GM18526 (cell line): ENCODE data around the gene POGLUT2.
A peak's percentile ranks its signal among the peaks of the same experiment; 100 is the strongest.

Experiments used
- POLR2A ChIP-seq: IDR thresholded peaks from 3 replicates; pipeline ENCODE4 v1.6.1; 2011; ENCODE audit not compliant: insufficient read length; ENCODE audit errors: extremely low read depth

POGLUT2 gene

DNA sequence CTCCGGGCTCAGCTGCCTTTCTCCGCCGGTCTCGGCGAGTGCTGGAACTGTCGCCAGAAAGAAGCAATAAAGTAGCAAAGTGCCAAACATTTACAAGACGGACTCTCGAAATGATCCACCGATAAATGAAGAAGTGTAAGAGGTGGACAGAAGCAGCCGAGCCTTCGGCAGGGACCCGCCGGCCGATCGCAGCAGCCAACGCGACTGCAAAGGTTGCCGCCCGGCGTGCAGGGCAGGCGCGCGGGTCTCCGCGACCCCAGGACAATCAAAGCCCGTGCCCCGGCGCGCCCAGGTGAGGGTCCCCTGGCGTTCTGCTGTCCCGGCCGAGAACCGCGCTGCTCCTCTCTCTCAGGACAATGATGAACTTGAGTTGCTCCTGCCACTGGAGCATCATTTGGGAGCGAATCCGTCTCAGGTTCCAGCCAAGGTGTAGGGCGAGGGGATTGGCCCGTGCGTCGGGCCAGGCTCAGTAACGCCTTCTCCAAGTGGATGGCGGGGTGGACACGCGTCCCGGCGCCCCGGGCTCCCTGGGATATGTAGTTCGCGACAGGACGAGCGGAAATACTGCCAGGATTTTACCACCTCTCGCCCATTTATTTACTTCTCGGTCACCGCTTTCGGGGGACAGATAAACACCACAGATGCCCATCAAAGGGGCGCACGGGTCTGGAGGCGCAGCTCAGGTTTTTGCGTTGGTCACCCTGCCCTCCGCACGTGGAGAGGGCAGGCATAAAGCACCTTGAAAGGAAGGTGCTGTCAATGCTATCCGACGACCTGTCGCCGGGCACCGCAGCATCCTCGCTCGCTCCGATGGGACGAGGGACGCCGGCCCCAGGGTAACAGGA, at the start of gene POGLUT2, which contains the start of gene BIVM:
POGLUT2 (minus strand) TSS at position 396 of the 845 bp plus-strand sequence; CDS start at position 90, 306 bp downstream.
BIVM (plus strand) TSS at position 539 of the 845 bp plus-strand sequence. CDS start 8,149 bp downstream, outside the sequence.
- peak; percentile 49 for TF ChIP-seq POLR2A

- TF ChIP-seq POLR2A: no peak
These were observed 48.8 kb upstream of the POGLUT2 start for GRCh38 chr13:102847272-102848234.

- TF ChIP-seq POLR2A: peak; percentile 16
These were observed 47.7 kb upstream of the POGLUT2 start for GRCh38 chr13:102846261-102847015.

DNA sequence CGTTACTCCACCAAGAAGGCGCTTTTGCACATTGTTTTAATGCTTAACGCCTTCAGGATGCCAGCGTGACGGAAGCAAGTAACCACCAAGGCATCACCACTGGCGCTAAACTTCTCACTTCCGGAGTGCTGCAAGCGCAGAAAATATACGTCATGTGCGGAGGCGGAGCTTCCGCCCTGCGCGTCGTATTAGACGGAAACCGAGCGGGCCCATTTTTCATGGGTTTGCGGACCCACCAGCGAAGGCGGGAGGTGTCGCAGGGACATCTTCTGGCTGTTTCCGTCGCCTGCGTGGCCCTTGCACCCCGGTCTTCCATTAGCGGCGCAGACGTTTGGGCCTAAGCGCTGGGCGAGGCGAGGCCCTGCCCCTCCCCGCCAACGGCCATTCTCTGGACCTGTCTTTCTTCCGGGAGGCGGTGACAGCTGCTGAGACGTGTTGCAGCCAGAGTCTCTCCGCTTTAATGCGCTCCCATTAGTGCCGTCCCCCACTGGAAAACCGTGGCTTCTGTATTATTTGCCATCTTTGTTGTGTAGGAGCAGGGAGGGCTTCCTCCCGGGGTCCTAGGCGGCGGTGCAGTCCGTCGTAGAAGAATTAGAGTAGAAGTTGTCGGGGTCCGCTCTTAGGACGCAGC, 47.0 kb upstream of the POGLUT2 start, which contains the start of gene ERCC5:
ERCC5 (plus strand) TSS at position 403 of the 631 bp plus-strand sequence. CDS start 235 bp downstream, outside the sequence.
- peak; percentile 79 for TF ChIP-seq POLR2A

- TF ChIP-seq POLR2A: no peak
These were observed 46.5 kb upstream of the POGLUT2 start for GRCh38 chr13:102845289-102845629.

DNA sequence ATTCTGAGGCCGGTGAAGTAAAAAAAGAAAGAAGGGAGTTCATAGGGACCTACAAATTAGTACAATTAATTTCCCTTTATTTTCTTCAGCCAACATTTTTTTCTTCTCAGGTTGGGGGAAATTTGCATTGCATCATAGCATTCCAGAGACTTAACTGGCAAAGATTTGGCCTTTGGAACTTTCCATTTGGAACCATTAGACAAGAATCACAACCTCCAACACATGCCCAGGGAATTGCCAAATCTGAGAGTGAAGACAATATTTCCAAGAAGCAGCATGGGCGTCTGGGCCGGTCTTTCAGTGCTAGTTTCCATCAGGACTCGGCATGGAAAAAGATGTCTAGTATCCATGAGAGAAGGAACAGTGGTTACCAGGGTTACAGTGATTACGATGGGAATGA, 40.7 kb upstream of the POGLUT2 start:
- TF ChIP-seq POLR2A: no peak

GRCh38 chr13:102838982-102839381, 40.2 kb upstream of the POGLUT2 start:
- no peak for TF ChIP-seq POLR2A

DNA sequence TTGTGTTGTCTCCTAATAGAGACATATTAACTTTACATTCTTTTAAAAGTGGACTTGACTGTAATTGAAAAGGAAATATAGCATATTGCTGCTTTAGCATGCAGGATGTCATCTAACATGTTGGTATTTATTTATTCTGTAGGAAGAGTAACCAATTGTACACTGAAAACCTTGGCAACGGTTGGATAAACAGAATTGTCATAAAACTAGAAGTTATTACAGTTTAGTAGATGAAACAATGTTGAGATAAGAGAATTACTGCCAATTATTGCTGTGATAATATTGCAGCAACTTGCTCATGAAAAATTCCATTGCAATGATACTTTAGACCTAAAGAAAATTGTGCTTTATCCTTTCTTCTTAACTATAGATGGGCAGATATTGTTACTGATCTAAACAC, 39.5 kb upstream of the POGLUT2 start:
- TF ChIP-seq POLR2A: no peak

DNA sequence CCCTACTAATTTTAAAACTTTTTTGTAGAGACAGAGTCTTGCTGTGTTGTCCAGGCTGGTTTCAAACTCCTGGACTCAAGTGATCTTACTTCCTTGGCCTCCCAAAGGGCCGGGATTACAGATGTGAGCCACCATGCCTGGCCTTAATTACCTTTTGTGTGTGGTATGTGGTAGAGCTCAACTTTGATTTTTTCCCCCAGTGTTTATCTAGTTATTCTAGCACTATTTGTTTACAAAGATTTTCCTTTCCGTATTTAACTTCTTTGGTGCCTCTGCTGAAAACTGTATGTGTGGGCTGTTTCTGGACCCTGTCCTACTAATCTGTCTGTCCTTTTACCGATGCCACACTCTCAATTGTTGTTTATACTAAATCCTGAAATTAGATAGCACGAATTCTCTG, 37.7 kb upstream of the POGLUT2 start:
- no peak for TF ChIP-seq POLR2A

- TF ChIP-seq POLR2A: no peak
These were observed 31.9 kb upstream of the POGLUT2 start for GRCh38 chr13:102830646-102831045.

DNA sequence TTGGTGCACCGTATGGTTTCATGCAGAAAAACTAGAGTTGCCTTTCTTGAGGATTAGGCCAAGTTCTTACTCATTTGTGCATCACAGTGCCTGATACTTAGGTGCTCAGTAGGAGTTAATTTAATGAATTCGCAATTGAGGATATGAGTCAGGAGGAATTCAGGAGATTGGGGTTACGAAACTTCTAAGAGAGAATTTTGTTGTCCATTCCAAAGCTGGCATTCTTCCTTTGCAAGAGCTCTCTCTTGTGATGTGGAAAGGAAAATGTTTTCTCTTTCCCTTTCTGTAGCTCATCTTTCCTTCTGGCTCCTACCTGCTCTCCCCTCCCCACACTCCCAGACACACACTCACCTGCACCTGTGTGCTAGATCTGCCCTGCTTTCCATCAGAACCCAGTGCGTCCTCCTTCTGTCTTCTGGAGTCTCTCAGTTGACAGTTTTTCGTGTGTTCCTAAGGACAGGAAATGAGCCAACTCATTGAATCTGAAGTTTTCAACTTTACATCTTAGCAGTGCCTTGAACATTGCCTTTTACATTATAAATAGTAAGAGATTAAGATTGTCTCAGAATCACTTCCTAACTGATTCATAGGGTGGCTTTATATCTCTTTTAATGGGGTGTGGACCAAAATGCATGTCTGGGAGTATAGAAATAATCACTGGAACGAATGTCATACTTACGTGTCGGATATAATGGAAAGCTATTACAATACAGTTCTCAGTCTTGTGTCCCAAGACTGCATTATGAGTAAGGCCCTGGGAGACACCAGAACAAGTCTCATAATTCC, 27.3 kb upstream of the POGLUT2 start:
- TF ChIP-seq POLR2A: no peak

- no peak for TF ChIP-seq POLR2A
These were observed 26.6 kb upstream of the POGLUT2 start for GRCh38 chr13:102825400-102825799.

GRCh38 chr13:102817907-102818306, 19.1 kb upstream of the POGLUT2 start:
- no peak for TF ChIP-seq POLR2A

- TF ChIP-seq POLR2A: no peak
These were observed 18.5 kb upstream of the POGLUT2 start for GRCh38 chr13:102817241-102817640.
